ENCODE data around the gene SFXN5.

The SFXN5 gene

GRCh38 chr2:72921088-72921851 lies 150.2 kb downstream of the SFXN5 start:
- DNase-seq (ENCODE audit: low spot score), result no peak
- no peak for TF ChIP-seq CTCF (IDR thresholded peaks at IDR 0.05; ENCODE audit: extremely low read depth, missing control alignments)

- DNase-seq (ENCODE audit: low spot score), result peak; percentile 56
- no peak for TF ChIP-seq CTCF (IDR thresholded peaks at IDR 0.05; ENCODE audit: extremely low read depth, missing control alignments)
These were observed 151.0 kb downstream of the SFXN5 start for GRCh38 chr2:72920318-72921087.

GRCh38 chr2:72919414-72920317 lies 151.8 kb downstream of the SFXN5 start:
- no peak for DNase-seq (ENCODE audit: low spot score)

GRCh38 chr2:72917877-72918553 lies 153.5 kb downstream of the SFXN5 start:
- TF ChIP-seq CTCF (IDR thresholded peaks at IDR 0.05; ENCODE audit: extremely low read depth, missing control alignments), result no peak
- peak; percentile 55 for DNase-seq (ENCODE audit: low spot score)

More at GRCh38 chr2:72919414-72920317, 151.8 kb downstream of the SFXN5 start:
- no peak for TF ChIP-seq CTCF (IDR thresholded peaks at IDR 0.05; ENCODE audit: extremely low read depth, missing control alignments)

- DNase-seq (ENCODE audit: low spot score), result peak; percentile 89
- TF ChIP-seq CTCF (IDR thresholded peaks at IDR 0.05; ENCODE audit: extremely low read depth, missing control alignments), result no peak
These were observed 154.2 kb downstream of the SFXN5 start, which contains the start of gene EMX1 for GRCh38 chr2:72917138-72917876. Gene EMX1 (plus strand): TSS chr2:72917519. CDS start chr2:72917853, 334 bp downstream.

GRCh38 chr2:72916743-72917137 lies 154.8 kb downstream of the SFXN5 start:
- no peak for DNase-seq (ENCODE audit: low spot score)

More at GRCh38 chr2:72916743-72917137, 154.8 kb downstream of the SFXN5 start:
- no peak for TF ChIP-seq CTCF (IDR thresholded peaks at IDR 0.05; ENCODE audit: extremely low read depth, missing control alignments)

Data from GM20000 (cell line).